ENCODE data around the gene AGTPBP1. TPM values are rescaled to one million over a fixed set of nuclear protein-coding genes. Genes with fewer than 3 reads are reported as not detected.

The AGTPBP1 gene
- total and polyA plus RNA-seq, 2 of the 8 experiments (the other 6 are each of a cell fraction or from before 2014, with no cell fraction given): 13.4 to 65.2 TPM

DNA sequence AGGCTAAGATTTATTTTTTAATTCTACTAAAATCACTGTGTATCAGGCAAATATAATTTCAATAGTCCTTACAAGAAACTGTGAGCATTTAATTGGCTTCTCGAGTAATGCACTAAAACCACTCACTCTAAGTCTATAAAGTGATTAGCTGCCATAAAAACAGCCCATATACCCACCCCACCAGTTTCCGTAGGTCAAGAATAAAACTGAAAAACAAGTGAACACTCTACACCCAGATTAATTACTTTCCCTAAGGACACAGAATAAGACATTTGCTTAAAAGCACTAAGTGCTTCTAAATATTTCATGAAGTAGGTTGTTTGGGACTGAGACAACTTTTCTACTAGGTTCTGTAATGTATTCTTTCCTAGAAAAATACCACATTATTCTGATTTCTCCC, 194.2 kb downstream of the AGTPBP1 start:
- no peak for FAIRE-seq
- no peak overlapping the region for H2BK12ac ChIP-seq (ENCODE audit: low read depth, low read length)
- WGBS, 2 experiments (ENCODE audit: extremely low coverage in 1 of 2, insufficient coverage in 1 of 2, insufficient read length in 1 of 2, insufficient replicate concordance in 2 of 2, low coverage in 1 of 2, low lambda C conversion rate in 2 of 2, missing lambda C conversion rate in 1 of 2): 100% methylated on average over 2 of the region's 2 CpGs; no CpG with 5 or more reads in 1 of the 2 experiments

More for the DNA sequence above, 194.2 kb downstream of the AGTPBP1 start:
- Histone ChIP-seq H2AK5ac (ENCODE audit: low read depth, low read length) (no peak overlapping the region), H3K4ac (replicated peaks; ENCODE audit: insufficient read length, low read depth, low read length) (no peak overlapping the region), H3K4me3 (ENCODE audit: extremely low read depth in 1 of 4, insufficient read depth in 2 of 4, low read depth in 3 of 4, low read length in 4 of 4) (no peak overlapping the region), H2BK15ac (ENCODE audit: low read length) (no peak overlapping the region), H3K4me2 (ENCODE audit: insufficient read depth in 1 of 2, low read depth in 2 of 2, low read length in 2 of 2) (no peak overlapping the region), H3K23me2 (ENCODE audit: low read depth, low read length) (no peaks in the 10 kb centered on the region), H3K4me1 (replicated peaks in 1 of 4; ENCODE audit: control insufficient read depth in 3 of 4, insufficient read depth in 4 of 4, low read length in 3 of 4) (peaks cover 0 to 4% (median 1%) of the 10 kb centered on the region in 4 experiments; a peak in 2 of 7 replicates), H4K5ac (ENCODE audit: insufficient read length, low read depth, low read length) (no peak overlapping the region), H3K79me2 (ENCODE audit: control insufficient read depth in 1 of 2, insufficient read depth in 2 of 2, low read length in 2 of 2) (no peaks in the 10 kb centered on the region), H2BK20ac (ENCODE audit: low read length) (no peak overlapping the region), H3K36me3 (ENCODE audit: control insufficient read depth in 2 of 4, insufficient read depth in 4 of 4, low read length in 3 of 4) (no peaks in the 10 kb centered on the region; a peak in 1 of 8 replicates), H3K56ac (replicated peaks; ENCODE audit: insufficient read length, low read depth, low read length) (no peak overlapping the region), H3K27ac (ENCODE audit: low read depth, low read length) (no peak overlapping the region), H4K8ac (ENCODE audit: extremely low read depth, insufficient read depth, low read length) (no peak overlapping the region), H3K79me1 (ENCODE audit: low read depth, low read length) (no peaks in the 10 kb centered on the region), H4K20me1 (replicated peaks in 1 of 2; ENCODE audit: control insufficient read depth in 1 of 2, insufficient read depth in 2 of 2, low read length in 2 of 2) (no peaks in the 10 kb centered on the region), H3K23ac (ENCODE audit: insufficient read length) (no peak overlapping the region), H4K91ac (replicated peaks; ENCODE audit: insufficient read length, low read length) (no peak overlapping the region), H3K14ac (ENCODE audit: insufficient read length) (no peak overlapping the region), H2BK120ac (replicated peaks; ENCODE audit: low read depth, low read length) (no peak overlapping the region), H2BK5ac (ENCODE audit: low read depth, low read length) (no peak overlapping the region), H3K18ac (ENCODE audit: extremely low read depth, low read length) (no peak overlapping the region), H3K9me3 (ENCODE audit: insufficient read depth in 2 of 2, low read depth in 1 of 2, low read length in 1 of 2) (no peaks in the 10 kb centered on the region), H3K27me3 (replicated peaks in 1 of 4; ENCODE audit: control insufficient read depth in 3 of 4, extremely low read depth in 1 of 4, insufficient read depth in 3 of 4, low read length in 3 of 4) (no peaks in the 10 kb centered on the region), H2AFZ (ENCODE audit: low read length) (no peak overlapping the region), H3K9ac (replicated peaks in 1 of 4; ENCODE audit: extremely low read depth in 1 of 4, low read depth in 3 of 4, low read length in 3 of 4) (no peak overlapping the region)
- ChIA-PET CTCF (ENCODE audit: partially characterized antibody) (no interaction called here), POLR2A (ENCODE audit: partially characterized antibody) (no interaction called here)
- no peak for TF ChIP-seq RBBP5 (IDR thresholded peaks at IDR 0.05; ENCODE audit: borderline replicate concordance, low read depth, low read length)
- TF ChIP-seq, protein P1, sequence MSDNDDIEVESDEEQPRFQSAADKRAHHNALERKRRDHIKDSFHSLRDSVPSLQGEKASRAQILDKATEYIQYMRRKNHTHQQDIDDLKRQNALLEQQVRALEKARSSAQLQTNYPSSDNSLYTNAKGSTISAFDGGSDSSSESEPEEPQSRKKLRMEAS (IDR thresholded peaks at IDR 0.05): no peak
- no peak for TF ChIP-seq CTBP2 (IDR thresholded peaks at IDR 0.05; ENCODE audit: borderline replicate concordance, insufficient read depth, insufficient read length, low read length)
- no peak for TF ChIP-seq SP2 (IDR thresholded peaks at IDR 0.05; ENCODE audit: low read length)
- TF ChIP-seq ZNF274 (IDR thresholded peaks at IDR 0.05; ENCODE audit: borderline replicate concordance, extremely low read depth, low read length): no peak
- TF ChIP-seq ATF3 (IDR thresholded peaks at IDR 0.05; ENCODE audit: insufficient read depth, low read depth, low read length): no peak
- TF ChIP-seq JUND (IDR thresholded peaks at IDR 0.05; ENCODE audit: low read length): no peak
- TF ChIP-seq RNF2 (IDR thresholded peaks at IDR 0.05; ENCODE audit: borderline replicate concordance, low read depth, low read length, missing control alignments, poor library complexity, severe bottlenecking): no peak
- no peak for TF ChIP-seq BCL11A (IDR thresholded peaks at IDR 0.05; ENCODE audit: low read depth in 2 of 2, low read length in 2 of 2)
- DNase-seq (ENCODE audit: low read depth in 1 of 2, low spot score in 2 of 2): no peak

All from H1 (cell line).